ENCODE measurements around the gene GAPT. TPM values are rescaled to one million over a fixed set of nuclear protein-coding genes. Genes with fewer than 3 reads are reported as not detected.
A peak's percentile ranks its signal among the peaks of the same experiment; 100 is the strongest.

Gene GAPT
- total and polyA plus RNA-seq, 8 donors, result 0.16 to 3.2 (median 0.78) TPM; not detected in 2

GRCh38 chr5:58486290-58486689 is 4.9 kb upstream of the GAPT start:
- FAIRE-seq, result no peak
- no peaks in the 10 kb centered on the region for H3K36me3 ChIP-seq
- ATAC-seq, result no peak
- no peak overlapping the region for H3K4me3 ChIP-seq
- no peak overlapping the region for H3K27ac ChIP-seq
- H3K4me1 ChIP-seq, result no peaks in the 10 kb centered on the region
- TF ChIP-seq, protein P1, sequence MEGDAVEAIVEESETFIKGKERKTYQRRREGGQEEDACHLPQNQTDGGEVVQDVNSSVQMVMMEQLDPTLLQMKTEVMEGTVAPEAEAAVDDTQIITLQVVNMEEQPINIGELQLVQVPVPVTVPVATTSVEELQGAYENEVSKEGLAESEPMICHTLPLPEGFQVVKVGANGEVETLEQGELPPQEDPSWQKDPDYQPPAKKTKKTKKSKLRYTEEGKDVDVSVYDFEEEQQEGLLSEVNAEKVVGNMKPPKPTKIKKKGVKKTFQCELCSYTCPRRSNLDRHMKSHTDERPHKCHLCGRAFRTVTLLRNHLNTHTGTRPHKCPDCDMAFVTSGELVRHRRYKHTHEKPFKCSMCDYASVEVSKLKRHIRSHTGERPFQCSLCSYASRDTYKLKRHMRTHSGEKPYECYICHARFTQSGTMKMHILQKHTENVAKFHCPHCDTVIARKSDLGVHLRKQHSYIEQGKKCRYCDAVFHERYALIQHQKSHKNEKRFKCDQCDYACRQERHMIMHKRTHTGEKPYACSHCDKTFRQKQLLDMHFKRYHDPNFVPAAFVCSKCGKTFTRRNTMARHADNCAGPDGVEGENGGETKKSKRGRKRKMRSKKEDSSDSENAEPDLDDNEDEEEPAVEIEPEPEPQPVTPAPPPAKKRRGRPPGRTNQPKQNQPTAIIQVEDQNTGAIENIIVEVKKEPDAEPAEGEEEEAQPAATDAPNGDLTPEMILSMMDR (IDR thresholded peaks at IDR 0.05), result no peak
- WGBS, 2 donors, result 52 to 72% methylated on average over 1 of the region's 1 CpG
- H3K9me3 ChIP-seq, result no peaks in the 10 kb centered on the region
- intact Hi-C loops (cut with DNase I), result no loop called here
- no peaks in the 10 kb centered on the region for H3K27me3 ChIP-seq
- DNase-seq, result no peak

GRCh38 chr5:58490402-58491050 is 709 bp upstream of the GAPT start:
- WGBS, 2 donors, result 67 to 72% methylated on average over 4 of the region's 4 CpGs
- H3K27ac ChIP-seq, result no peak overlapping the region

DNA sequence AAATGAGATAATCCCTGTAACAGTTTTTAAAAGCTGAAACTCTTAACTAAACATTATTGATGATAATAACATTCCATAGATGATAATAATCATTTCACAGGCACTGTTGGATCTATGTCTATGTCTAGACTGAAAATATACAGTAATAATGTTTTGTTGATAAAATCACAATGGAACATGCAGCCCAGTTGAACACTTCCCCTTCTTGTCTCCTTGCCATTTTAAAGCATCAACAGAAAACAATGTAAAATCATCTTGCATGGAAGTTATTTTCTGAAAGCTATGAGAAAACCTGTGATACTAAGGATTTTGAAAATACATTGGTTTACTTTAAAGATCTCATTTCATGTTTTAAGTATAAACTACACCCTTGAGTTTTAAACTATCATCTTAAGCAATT is 1.9 kb downstream of the GAPT start:
- Histone ChIP-seq H3K27ac (no peak overlapping the region), H3K36me3 (no peaks in the 10 kb centered on the region), H3K9me3 (no peaks in the 10 kb centered on the region), H3K27me3 (no peaks in the 10 kb centered on the region), H3K4me1 (no peaks in the 10 kb centered on the region), H3K4me3 (no peak overlapping the region)
- intact Hi-C loops (cut with DNase I), result loop anchor here in 1 of 3 donors (10.0 kb wide), 2 partner anchors 322 to 352 kb away; no protein-coding TSS in a partner anchor
- ATAC-seq, result no peak
- TF ChIP-seq, protein P1 (IDR thresholded peaks at IDR 0.05), result no peak
- no peak for DNase-seq
- FAIRE-seq, result no peak

More at GRCh38 chr5:58490402-58491050, 709 bp upstream of the GAPT start:
- Histone ChIP-seq H3K36me3 (no peaks in the 10 kb centered on the region), H3K4me3 (no peak overlapping the region), H3K9me3 (no peaks in the 10 kb centered on the region), H3K27me3 (no peaks in the 10 kb centered on the region), H3K4me1 (no peaks in the 10 kb centered on the region)
- intact Hi-C loops (cut with DNase I), result loop anchor here in 1 of 3 donors (10.0 kb wide), 2 partner anchors 324 to 354 kb away; no protein-coding TSS in a partner anchor
- no peak for FAIRE-seq
- peak in 1 of 4 donors; percentile 18 for ATAC-seq
- no peak for DNase-seq
- TF ChIP-seq, protein P1 (IDR thresholded peaks at IDR 0.05), result no peak

GRCh38 chr5:58496488-58496887 is 5.3 kb downstream of the GAPT start:
- H3K27me3 ChIP-seq, result no peaks in the 10 kb centered on the region
- TF ChIP-seq, protein P1 (IDR thresholded peaks at IDR 0.05), result no peak
- FAIRE-seq (no peak), ATAC-seq (no peak), DNase-seq (no peak)
- no peaks in the 10 kb centered on the region for H3K9me3 ChIP-seq
- intact Hi-C loops (cut with DNase I), result loop anchor here in 1 of 3 donors (10.0 kb wide), 2 partner anchors 318 to 348 kb away; no protein-coding TSS in a partner anchor
- H3K36me3 ChIP-seq, result no peaks in the 10 kb centered on the region
- WGBS, 2 donors, result 44 to 54% methylated on average over 3 of the region's 3 CpGs
- no peak overlapping the region for H3K27ac ChIP-seq
- H3K4me1 ChIP-seq, result peaks cover 0 to 6% (median 0%) of the 10 kb centered on the region in 3 donors
- no peak overlapping the region for H3K4me3 ChIP-seq

GRCh38 chr5:58497386-58497785 is 6.2 kb downstream of the GAPT start:
- Histone ChIP-seq H3K36me3 (no peaks in the 10 kb centered on the region), H3K27me3 (no peaks in the 10 kb centered on the region), H3K4me1 (peaks cover 0 to 6% (median 0%) of the 10 kb centered on the region in 3 donors), H3K9me3 (no peaks in the 10 kb centered on the region), H3K4me3 (no peak overlapping the region), H3K27ac (no peak overlapping the region)
- intact Hi-C loops (cut with DNase I), result loop anchor here in 1 of 3 donors (10.0 kb wide), 2 partner anchors 317 to 347 kb away; no protein-coding TSS in a partner anchor
- no peak for ATAC-seq
- no peak for FAIRE-seq
- 67 to 77% methylated on average over 5 of the region's 5 CpGs for WGBS, 2 donors
- DNase-seq, result no peak
- TF ChIP-seq, protein P1 (IDR thresholded peaks at IDR 0.05), result no peak

Measured in pancreas (tissue), 10 donors.